Trophoblast cell (in vitro differentiated cells and primary cell): Measurements from ENCODE around the gene SHISA7.

Source experiments
- DNase-seq, 2 donors: peaks; one replicate each; pipeline ENCODE4 v3.0.0-alpha.2; 2016
- H2AFZ ChIP-seq: 2 replicates; pipeline ENCODE4 v1.6.1; 2013; ENCODE audit warnings: low read length, moderate library complexity, mild to moderate bottlenecking; ENCODE audit not compliant: insufficient read depth, poor library complexity
- H2AK5ac ChIP-seq: 2 replicates; pipeline ENCODE4 v1.6.1; 2013; ENCODE audit warnings: mild to moderate bottlenecking, low read length
- H2BK120ac ChIP-seq: 2 replicates; pipeline ENCODE4 v1.6.1; 2013; ENCODE audit warnings: low read length, mild to moderate bottlenecking, moderate library complexity; ENCODE audit not compliant: insufficient read depth, poor library complexity
- H2BK12ac ChIP-seq: 2 replicates; pipeline ENCODE4 v1.6.1; 2013; ENCODE audit warnings: mild to moderate bottlenecking, low read length, moderate library complexity
- H2BK5ac ChIP-seq: 2 replicates; pipeline ENCODE4 v1.6.1; 2013; ENCODE audit warnings: low read length, low read depth, moderate library complexity, mild to moderate bottlenecking; ENCODE audit not compliant: poor library complexity
- H3K14ac ChIP-seq: 2 replicates; pipeline ENCODE4 v1.6.1; 2013; ENCODE audit warnings: mild to moderate bottlenecking, low read length
- H3K18ac ChIP-seq: 2 replicates; pipeline ENCODE4 v1.6.1; 2013; ENCODE audit warnings: mild to moderate bottlenecking, low read length
- H3K23ac ChIP-seq: 2 replicates; pipeline ENCODE4 v1.6.1; 2013; ENCODE audit warnings: low read length
- H3K27ac ChIP-seq: 2 replicates; pipeline ENCODE4 v1.5.1; 2013; ENCODE audit warnings: low read depth, mild to moderate bottlenecking, inconsistent platforms, low read length, moderate library complexity
- H3K27me3 ChIP-seq: 2 replicates; pipeline ENCODE4 v1.6.1; 2013; ENCODE audit warnings: inconsistent platforms, mild to moderate bottlenecking, low read length, moderate library complexity; ENCODE audit not compliant: insufficient read depth
- H3K36me3 ChIP-seq, 2 experiments: 1 replicate in 1 of 2; 2 replicates in 1 of 2; pipeline ENCODE4 v1.6.1; 2013; ENCODE audit warnings: low read length in 2 of 2, mild to moderate bottlenecking in 2 of 2, moderate library complexity in 1 of 2; ENCODE audit not compliant: insufficient read depth in 2 of 2, control insufficient read depth in 1 of 2
- H3K4ac ChIP-seq: 2 replicates; pipeline ENCODE4 v1.6.1; 2013; ENCODE audit warnings: low read depth, mild to moderate bottlenecking, low read length, moderate library complexity
- H3K4me1 ChIP-seq, 2 experiments: 1 replicate in 1 of 2; 2 replicates in 1 of 2; pipeline ENCODE4 v1.6.1; 2013; ENCODE audit warnings: low read length in 2 of 2, mild to moderate bottlenecking in 2 of 2, moderate library complexity in 1 of 2; ENCODE audit not compliant: insufficient read depth in 2 of 2, control insufficient read depth in 1 of 2
- H3K4me2 ChIP-seq: 2 replicates; pipeline ENCODE4 v1.6.1; 2013; ENCODE audit warnings: inconsistent platforms, mild to moderate bottlenecking, low read length, moderate library complexity
- H3K4me3 ChIP-seq: 2 replicates; pipeline ENCODE4 v1.5.1; 2013; ENCODE audit warnings: mild to moderate bottlenecking, low read depth, low read length, inconsistent platforms
- H3K79me1 ChIP-seq: one replicate; pipeline ENCODE4 v1.6.1; 2013; ENCODE audit warnings: low read length
- H3K79me2 ChIP-seq: 2 replicates; pipeline ENCODE4 v1.6.1; 2013; ENCODE audit warnings: low read length, mild to moderate bottlenecking; ENCODE audit not compliant: control insufficient read depth, insufficient read depth, poor library complexity
- H3K9ac ChIP-seq: 2 replicates; pipeline ENCODE4 v1.6.1; 2013; ENCODE audit warnings: mild to moderate bottlenecking, low read length
- H3K9me3 ChIP-seq: 2 replicates; pipeline ENCODE4 v1.6.1; 2013; ENCODE audit warnings: low read depth, mild to moderate bottlenecking, control low read depth, inconsistent platforms, low read length; ENCODE audit not compliant: insufficient read depth
- H4K12ac ChIP-seq: 2 replicates; pipeline ENCODE4 v1.6.1; 2013; ENCODE audit warnings: low read depth, mild to moderate bottlenecking, low read length, moderate library complexity
- H4K8ac ChIP-seq: 2 replicates; pipeline ENCODE4 v1.6.1; 2013; ENCODE audit warnings: low read depth, mild to moderate bottlenecking, low read length, moderate library complexity
- H4K91ac ChIP-seq: one replicate; pipeline ENCODE4 v1.6.1; 2013; ENCODE audit warnings: low read depth, mild to moderate bottlenecking, low read length, moderate library complexity
- WGBS: extraction: QIAGEN DNeasy Blood & Tissue Kit; methylation state at CpG from one replicate; pipeline ENCODE4 v1.1.7; 2013; ENCODE audit warnings: missing lambda C conversion rate; ENCODE audit not compliant: insufficient read length, insufficient coverage; ENCODE audit errors: extremely low coverage; 5-methylcytosine and 5-hydroxymethylcytosine counted together

The SHISA7 gene

GRCh38 chr19:55490478-55491432, 47.7 kb upstream of the SHISA7 start:
- Histone ChIP-seq H3K4me2 (no peak overlapping the region), H3K9me3 (no peaks in the 10 kb centered on the region), H2BK120ac (peak overlapping the region; percentile 1), H3K36me3 (peaks cover 15 to 18% of the 10 kb centered on the region in 2 experiments), H2BK5ac (no peak overlapping the region), H3K14ac (no peak overlapping the region), H3K4ac (no peak overlapping the region), H2AFZ (no peak overlapping the region), H3K18ac (peak overlapping the region; percentile 5), H3K27me3 (no peaks in the 10 kb centered on the region), H2AK5ac (peak overlapping the region; percentile 58), H3K9ac (no peak overlapping the region), H2BK12ac (peak overlapping the region; percentile 27), H3K4me1 (peaks cover 37 to 50% of the 10 kb centered on the region in 2 experiments), H3K27ac (no peak overlapping the region), H4K12ac (no peak overlapping the region), H3K79me2 (peaks cover 16% of the 10 kb centered on the region), H4K8ac (no peak overlapping the region), H3K23ac (no peak overlapping the region), H3K4me3 (no peak overlapping the region), H3K79me1 (peaks cover 37% of the 10 kb centered on the region), H4K91ac (peak overlapping the region; percentile 41)
- no peak for DNase-seq
- no CpG with 5 or more reads among the region's 52 CpGs for WGBS

GRCh38 chr19:55489711-55490477, 46.8 kb upstream of the SHISA7 start:
- Histone ChIP-seq H4K8ac (peak overlapping the region; percentile 50), H2AFZ (peak overlapping the region; percentile 28)

GRCh38 chr19:55488986-55489710, 46.0 kb upstream of the SHISA7 start:
- WGBS, result no CpG with 5 or more reads among the region's 36 CpGs
- Histone ChIP-seq H2BK12ac (peak overlapping the region; percentile 84), H3K23ac (no peak overlapping the region), H4K12ac (peak overlapping the region; percentile 13), H3K9ac (no peak overlapping the region), H3K79me1 (peaks cover 49% of the 10 kb centered on the region), H3K4ac (peak overlapping the region; percentile 12), H3K4me2 (peak overlapping the region; percentile 53), H3K27me3 (no peaks in the 10 kb centered on the region), H2BK5ac (peak overlapping the region; percentile 79), H3K4me3 (peak overlapping the region; percentile 38), H3K4me1 (peaks cover 48 to 58% of the 10 kb centered on the region in 2 experiments), H4K8ac (peak overlapping the region; percentile 93), H4K91ac (peak overlapping the region; percentile 97), H2AK5ac (peak overlapping the region; percentile 66), H3K79me2 (peaks cover 24% of the 10 kb centered on the region), H2BK120ac (peak overlapping the region; percentile 73), H3K9me3 (no peaks in the 10 kb centered on the region), H3K27ac (peak overlapping the region; percentile 97), H2AFZ (peak overlapping the region; percentile 28), H3K36me3 (peaks cover 10 to 13% of the 10 kb centered on the region in 2 experiments), H3K18ac (peak overlapping the region; percentile 79), H3K14ac (peak overlapping the region; percentile 67)
- no peak for DNase-seq

More at GRCh38 chr19:55489711-55490477, 46.8 kb upstream of the SHISA7 start:
- Histone ChIP-seq H3K79me2 (peaks cover 20% of the 10 kb centered on the region), H3K9ac (no peak overlapping the region), H2BK120ac (peak overlapping the region; percentile 73), H2BK5ac (peak overlapping the region; percentile 79), H4K12ac (no peak overlapping the region), H3K4ac (peak overlapping the region; percentile 12), H3K23ac (no peak overlapping the region), H3K4me2 (peak overlapping the region; percentile 20), H2BK12ac (peak overlapping the region; percentile 84), H3K4me3 (no peak overlapping the region), H3K36me3 (peaks cover 15 to 18% of the 10 kb centered on the region in 2 experiments), H3K9me3 (no peaks in the 10 kb centered on the region), H3K79me1 (peaks cover 44% of the 10 kb centered on the region), H3K27ac (peak overlapping the region; percentile 5), H3K4me1 (peaks cover 42 to 54% of the 10 kb centered on the region in 2 experiments), H3K14ac (peak overlapping the region; percentile 67), H2AK5ac (peak overlapping the region; percentile 66), H4K91ac (peak overlapping the region; percentile 97), H3K18ac (peak overlapping the region; percentile 79), H3K27me3 (no peaks in the 10 kb centered on the region)
- WGBS, result no CpG with 5 or more reads among the region's 21 CpGs
- no peak for DNase-seq
